Measurements from ENCODE around the gene MCM5. TPM values are rescaled to one million over a fixed set of nuclear protein-coding genes. Genes with fewer than 3 reads are reported as not detected.

Gene MCM5
- polyA plus RNA-seq, 3 donors, result 23.4 to 39.8 (median 25.5) TPM

DNA sequence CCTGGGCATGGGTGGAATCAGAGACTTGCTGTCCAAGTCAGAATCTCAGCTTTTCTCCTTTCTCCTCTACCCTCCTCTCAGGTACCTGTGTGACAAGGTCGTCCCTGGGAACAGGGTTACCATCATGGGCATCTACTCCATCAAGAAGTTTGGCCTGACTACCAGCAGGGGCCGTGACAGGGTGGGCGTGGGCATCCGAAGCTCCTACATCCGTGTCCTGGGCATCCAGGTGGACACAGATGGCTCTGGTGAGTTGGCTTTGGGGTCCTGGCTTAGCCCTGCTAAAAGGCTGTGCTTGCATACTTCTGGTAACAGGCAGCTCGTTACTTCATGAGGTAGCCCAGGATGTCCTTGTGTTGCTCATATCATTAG, 10.7 kb downstream of the MCM5 start:
- peak overlapping the region; percentile 60 to 67 for H3K4me3 Mint-ChIP-seq
- TF ChIP-seq, protein P1, sequence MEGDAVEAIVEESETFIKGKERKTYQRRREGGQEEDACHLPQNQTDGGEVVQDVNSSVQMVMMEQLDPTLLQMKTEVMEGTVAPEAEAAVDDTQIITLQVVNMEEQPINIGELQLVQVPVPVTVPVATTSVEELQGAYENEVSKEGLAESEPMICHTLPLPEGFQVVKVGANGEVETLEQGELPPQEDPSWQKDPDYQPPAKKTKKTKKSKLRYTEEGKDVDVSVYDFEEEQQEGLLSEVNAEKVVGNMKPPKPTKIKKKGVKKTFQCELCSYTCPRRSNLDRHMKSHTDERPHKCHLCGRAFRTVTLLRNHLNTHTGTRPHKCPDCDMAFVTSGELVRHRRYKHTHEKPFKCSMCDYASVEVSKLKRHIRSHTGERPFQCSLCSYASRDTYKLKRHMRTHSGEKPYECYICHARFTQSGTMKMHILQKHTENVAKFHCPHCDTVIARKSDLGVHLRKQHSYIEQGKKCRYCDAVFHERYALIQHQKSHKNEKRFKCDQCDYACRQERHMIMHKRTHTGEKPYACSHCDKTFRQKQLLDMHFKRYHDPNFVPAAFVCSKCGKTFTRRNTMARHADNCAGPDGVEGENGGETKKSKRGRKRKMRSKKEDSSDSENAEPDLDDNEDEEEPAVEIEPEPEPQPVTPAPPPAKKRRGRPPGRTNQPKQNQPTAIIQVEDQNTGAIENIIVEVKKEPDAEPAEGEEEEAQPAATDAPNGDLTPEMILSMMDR (IDR thresholded peaks at IDR 0.05), result no peak
- Histone ChIP-seq H3K9ac (ENCODE audit: insufficient read depth, low read length, poor library complexity, severe bottlenecking) (peak overlapping the region; percentile 65), H3K4me1 (ENCODE audit: control insufficient read depth in 1 of 2, insufficient read depth in 2 of 2, low read length in 2 of 2) (peaks cover 53 to 54% of the 10 kb centered on the region in 2 donors), H4K20me1 (ENCODE audit: insufficient read depth, low read length) (no peaks in the 10 kb centered on the region), H3K79me2 (ENCODE audit: insufficient read depth, low read length) (peaks cover 27% of the 10 kb centered on the region), H3K4me2 (replicated peaks; ENCODE audit: extremely low read depth, low read length, poor library complexity, severe bottlenecking) (peak overlapping the region; percentile 48), H3K27ac (ENCODE audit: low read depth in 1 of 2, low read length in 2 of 2) (peak overlapping the region; percentile 92), H3K9me3 (replicated peaks in 1 of 2; ENCODE audit: control insufficient read depth in 1 of 2, insufficient read depth in 1 of 2, low read length in 2 of 2) (no peaks in the 10 kb centered on the region), H2AFZ (ENCODE audit: insufficient read depth, low read depth, low read length, poor library complexity, severe bottlenecking) (peak overlapping the region; percentile 42), H3K36me3 (replicated peaks in 1 of 2; ENCODE audit: control insufficient read depth in 1 of 2, insufficient read depth in 2 of 2, low read length in 2 of 2) (peaks cover 44 to 57% of the 10 kb centered on the region in 2 donors), H3K27me3 (ENCODE audit: control insufficient read depth in 2 of 2, insufficient read depth in 2 of 2, low read length in 2 of 2) (no peaks in the 10 kb centered on the region), H3K4me3 (replicated peaks in 1 of 3; ENCODE audit: low read depth in 2 of 3, low read length in 3 of 3) (peak overlapping the region in 1 of 3 experiments; percentile 49)
- H3K9me3 Mint-ChIP-seq, result no peaks in the 10 kb centered on the region
- peaks cover 56% of the 10 kb centered on the region for H3K4me1 Mint-ChIP-seq
- H3K27me3 Mint-ChIP-seq (ENCODE audit: low read depth in 3 of 3), result peaks cover 0 to 2% (median 0%) of the 10 kb centered on the region in 3 donors
- intact Hi-C loops (cut with micrococcal nuclease), result loop anchor here (1.0 to 5.0 kb wide), 3 partner anchors 33 to 58 kb away; no protein-coding TSS in a partner anchor
- H3K27ac Mint-ChIP-seq, result peak overlapping the region; percentile 97 to 100 (median 98)
- 93% methylated on average over 5 of the region's 6 CpGs for WGBS (ENCODE audit: insufficient coverage)
- peaks cover 63 to 74% of the 10 kb centered on the region in 2 donors for H3K36me3 Mint-ChIP-seq
- no peak for DNase-seq

DNA sequence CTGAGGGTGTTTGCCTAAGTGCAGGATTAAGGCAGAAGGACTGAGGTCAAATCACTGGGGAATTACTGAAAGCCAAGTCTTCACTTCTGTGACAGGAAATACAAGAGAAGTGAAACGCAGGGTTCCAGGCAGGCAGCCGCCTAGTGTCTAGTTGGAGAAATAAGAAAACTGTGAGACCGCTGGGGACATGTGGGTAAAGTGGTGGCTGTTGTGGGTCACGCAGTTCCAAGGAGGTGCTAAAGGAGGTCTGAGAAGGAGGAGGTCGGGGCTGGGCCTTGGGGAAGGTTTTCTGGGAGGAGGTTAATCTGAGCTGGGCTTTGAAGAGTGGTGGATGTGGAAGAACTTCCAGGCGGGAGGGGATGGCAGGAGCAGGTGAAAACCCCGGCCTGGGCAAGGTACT, 11.2 kb downstream of the MCM5 start:
- Mint-ChIP-seq H3K36me3 (peaks cover 65 to 74% of the 10 kb centered on the region in 2 donors), H3K4me1 (peaks cover 56% of the 10 kb centered on the region), H3K4me3 (peak overlapping the region; percentile 60 to 76), H3K27me3 (ENCODE audit: low read depth in 3 of 3) (peaks cover 0 to 2% (median 0%) of the 10 kb centered on the region in 3 donors), H3K27ac (peak overlapping the region; percentile 97 to 100 (median 98)), H3K9me3 (no peaks in the 10 kb centered on the region)
- peaks cover 49 to 59% of the 10 kb centered on the region in 2 donors for H3K36me3 ChIP-seq (replicated peaks in 1 of 2; ENCODE audit: control insufficient read depth in 1 of 2, insufficient read depth in 2 of 2, low read length in 2 of 2)
- 70% methylated on average over 7 of the region's 7 CpGs for WGBS (ENCODE audit: insufficient coverage)
- H3K79me2 ChIP-seq (ENCODE audit: insufficient read depth, low read length), result peaks cover 27% of the 10 kb centered on the region
- peaks cover 53 to 54% of the 10 kb centered on the region in 2 donors for H3K4me1 ChIP-seq (ENCODE audit: control insufficient read depth in 1 of 2, insufficient read depth in 2 of 2, low read length in 2 of 2)
- peak overlapping the region; percentile 1 for H2AFZ ChIP-seq (ENCODE audit: insufficient read depth, low read depth, low read length, poor library complexity, severe bottlenecking)
- peak overlapping the region; percentile 65 for H3K9ac ChIP-seq (ENCODE audit: insufficient read depth, low read length, poor library complexity, severe bottlenecking)
- peak; percentile 49 to 59 (median 58) for DNase-seq
- peak overlapping the region in 1 of 3 experiments; percentile 49 for H3K4me3 ChIP-seq (replicated peaks in 1 of 3; ENCODE audit: low read depth in 2 of 3, low read length in 3 of 3)
- no peaks in the 10 kb centered on the region for H3K27me3 ChIP-seq (ENCODE audit: control insufficient read depth in 2 of 2, insufficient read depth in 2 of 2, low read length in 2 of 2)
- H4K20me1 ChIP-seq (ENCODE audit: insufficient read depth, low read length), result no peaks in the 10 kb centered on the region
- H3K4me2 ChIP-seq (replicated peaks; ENCODE audit: extremely low read depth, low read length, poor library complexity, severe bottlenecking), result peak overlapping the region; percentile 48
- H3K9me3 ChIP-seq (replicated peaks in 1 of 2; ENCODE audit: control insufficient read depth in 1 of 2, insufficient read depth in 1 of 2, low read length in 2 of 2), result no peaks in the 10 kb centered on the region
- TF ChIP-seq, protein P1 (IDR thresholded peaks at IDR 0.05), result peak; percentile 67
- H3K27ac ChIP-seq (ENCODE audit: low read depth in 1 of 2, low read length in 2 of 2), result peak overlapping the region; percentile 92
- intact Hi-C loops (cut with micrococcal nuclease), result loop anchor here in 1 of 2 donors (5.0 kb wide), 2 partner anchors 34 to 59 kb away; no protein-coding TSS in a partner anchor
